Activated CD8-positive, alpha-beta memory T cell treated with anti-CD3 and anti-CD28 coated beads, Interleukin-2, amount 50 U/mL, for 48 hours (primary cell): ENCODE measurements around the gene PANK4.
"Not testable (repeated sequence)": the region's sequence is repeated elsewhere in the genome, so short reads cannot be mapped to it uniquely, and the experiment has no call there.

ENCODE experiments used
- DNase-seq: peaks from one replicate; pipeline ENCODE4 v3.0.0-alpha.2; 2020

PANK4 gene

DNA sequence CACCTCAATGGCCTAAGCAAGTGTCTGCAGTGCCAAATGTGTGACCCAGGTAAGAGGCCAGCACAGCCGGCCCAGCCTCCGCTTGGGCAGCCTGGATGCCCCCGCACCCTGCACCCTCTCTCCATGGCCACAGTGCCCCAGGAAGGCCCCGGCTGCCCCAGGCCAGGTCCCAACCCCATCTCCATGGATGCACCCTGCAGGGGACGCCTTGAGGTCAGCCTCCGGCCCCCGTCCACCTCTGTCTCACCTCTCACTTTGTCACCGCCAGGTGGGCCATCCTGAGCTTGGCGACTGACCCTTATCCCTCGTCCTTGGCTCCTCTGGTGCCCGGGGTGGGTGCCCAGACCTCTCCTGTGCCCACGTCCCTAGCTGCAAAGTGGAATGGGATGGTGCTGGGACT is 32.0 kb upstream of the PANK4 start:
- no peak for DNase-seq

DNA sequence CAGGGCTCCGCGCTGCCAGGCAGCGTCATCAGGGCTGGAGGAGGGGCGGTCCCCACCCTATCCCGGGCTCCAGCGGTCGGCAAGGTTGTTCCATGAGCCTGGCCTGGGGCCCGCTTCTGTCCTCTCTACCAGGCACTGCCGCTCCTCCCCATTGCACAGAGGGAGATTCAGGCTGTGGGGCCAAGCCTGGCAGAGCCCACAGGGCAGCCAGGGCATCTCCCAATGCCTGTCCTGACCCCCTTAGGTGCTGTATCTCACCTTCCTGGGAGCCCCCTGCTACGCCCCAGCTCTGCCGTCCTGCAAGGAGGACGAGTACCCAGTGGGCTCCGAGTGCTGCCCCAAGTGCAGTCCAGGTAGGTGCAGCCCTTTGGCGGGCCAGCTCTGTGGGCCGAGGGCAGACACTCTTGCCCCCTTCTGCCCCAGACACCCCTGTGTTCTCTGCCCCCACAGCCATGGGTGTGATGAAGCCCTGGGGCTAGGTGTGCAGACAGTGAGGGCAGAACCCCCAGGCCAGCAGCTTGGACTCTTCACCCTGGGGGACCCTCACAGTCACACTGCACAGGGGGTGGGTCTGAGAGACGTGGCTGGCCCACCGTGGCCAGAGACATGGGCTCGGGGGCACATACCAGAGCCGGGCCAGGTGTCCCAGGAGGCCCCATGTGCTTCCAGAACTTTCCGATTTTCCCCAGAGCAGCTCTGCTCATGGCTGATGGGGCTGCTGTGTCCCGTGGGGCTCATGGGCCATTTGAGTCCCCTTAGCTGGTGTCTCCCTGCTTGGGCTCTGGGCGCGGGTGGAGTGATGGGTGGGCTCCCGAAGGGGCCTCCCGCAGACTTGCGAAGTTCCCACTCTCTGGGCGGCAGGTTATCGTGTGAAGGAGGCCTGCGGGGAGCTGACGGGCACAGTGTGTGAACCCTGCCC is 31.3 kb upstream of the PANK4 start:
- DNase-seq = no peak

DNA sequence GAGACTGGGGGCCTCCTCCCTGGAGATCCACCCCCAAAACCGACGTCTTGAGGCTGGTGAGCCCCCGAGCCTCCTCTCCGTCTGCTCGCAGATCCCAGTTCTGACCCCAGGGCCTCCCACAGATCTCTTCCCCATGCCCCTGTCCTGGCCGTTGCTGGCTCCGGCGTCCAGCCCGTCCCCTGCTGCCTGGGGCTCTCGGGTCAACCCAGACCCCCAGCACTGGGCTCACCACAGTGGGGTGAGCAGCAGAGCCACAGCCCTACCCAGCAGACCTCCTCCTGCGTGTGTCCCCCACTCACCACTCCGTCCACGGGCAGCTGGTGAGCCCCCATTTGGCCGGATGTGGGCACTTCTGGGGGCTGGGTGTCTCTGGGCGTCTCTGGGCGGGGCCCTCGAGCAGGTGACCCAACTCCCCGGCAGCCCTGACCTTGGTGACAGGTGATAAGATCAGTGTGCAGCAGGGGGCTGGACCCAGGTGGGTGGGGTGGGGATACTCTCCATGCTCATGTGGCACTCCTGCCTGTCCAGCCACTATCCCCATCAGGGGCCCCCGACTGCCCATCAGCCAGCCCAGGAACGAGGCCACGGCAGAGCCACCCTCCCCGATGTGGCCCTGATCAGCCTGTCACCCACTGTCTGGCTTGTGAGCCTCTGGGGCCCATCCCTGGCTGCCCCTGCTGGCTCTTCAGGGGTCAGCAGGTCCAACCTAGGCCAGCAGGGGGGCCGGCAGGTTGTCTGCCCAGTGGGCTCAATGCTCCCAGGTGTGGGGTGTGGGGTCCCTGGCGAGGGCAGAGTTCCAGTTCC is 30.5 kb upstream of the PANK4 start:
- DNase-seq = peak; percentile 75

DNA sequence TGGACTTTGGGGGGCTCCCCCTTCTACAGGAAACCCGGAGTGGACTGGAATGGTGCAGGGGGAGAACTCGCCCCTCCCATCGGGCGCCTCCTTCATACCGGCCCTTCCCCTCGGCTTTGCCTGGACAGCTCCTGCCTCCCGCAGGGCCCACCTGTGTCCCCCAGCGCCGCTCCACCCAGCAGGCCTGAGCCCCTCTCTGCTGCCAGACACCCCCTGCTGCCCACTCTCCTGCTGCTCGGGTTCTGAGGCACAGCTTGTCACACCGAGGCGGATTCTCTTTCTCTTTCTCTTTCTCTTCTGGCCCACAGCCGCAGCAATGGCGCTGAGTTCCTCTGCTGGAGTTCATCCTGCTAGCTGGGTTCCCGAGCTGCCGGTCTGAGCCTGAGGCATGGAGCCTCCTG is 29.9 kb upstream of the PANK4 start, which contains the start of gene TNFRSF14:
Gene TNFRSF14, plus strand, starts transcription at position 95 of the 401 bp plus-strand sequence. Its CDS starts 294 bp downstream, at position 389.
- DNase-seq = peak; percentile 82

DNA sequence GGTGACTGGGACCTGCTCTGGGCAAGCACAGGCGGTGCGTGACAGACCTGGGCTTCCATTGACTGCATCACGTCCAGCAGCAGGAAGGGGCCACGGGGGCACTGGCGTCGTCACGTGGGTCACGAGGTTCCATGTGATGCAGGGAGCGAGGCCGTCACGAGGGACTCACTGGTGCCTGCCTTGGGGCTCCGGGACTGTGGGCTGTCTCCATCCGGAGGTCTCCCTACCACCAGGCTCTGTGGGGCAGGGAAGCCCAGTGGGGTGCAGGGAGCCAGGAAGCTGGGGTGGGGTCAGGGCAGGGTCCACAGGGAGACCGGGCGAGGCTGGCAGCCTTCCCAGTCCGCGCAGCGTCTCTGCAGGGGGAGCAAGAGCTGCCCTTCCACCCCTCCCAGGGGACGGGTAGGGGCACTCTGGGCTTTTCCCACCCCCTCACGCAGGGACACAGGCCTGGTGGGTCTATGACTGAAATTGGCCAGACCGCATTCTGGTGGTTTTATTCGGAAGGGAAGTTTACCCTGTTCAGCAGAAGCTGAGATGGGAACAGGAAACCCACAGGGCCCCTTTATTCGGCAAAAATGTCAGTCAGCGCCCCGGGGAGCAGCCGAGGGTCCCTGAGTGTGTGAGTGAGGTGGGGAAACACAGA is 29.4 kb upstream of the PANK4 start:
- peak; percentile 88 for DNase-seq

DNA sequence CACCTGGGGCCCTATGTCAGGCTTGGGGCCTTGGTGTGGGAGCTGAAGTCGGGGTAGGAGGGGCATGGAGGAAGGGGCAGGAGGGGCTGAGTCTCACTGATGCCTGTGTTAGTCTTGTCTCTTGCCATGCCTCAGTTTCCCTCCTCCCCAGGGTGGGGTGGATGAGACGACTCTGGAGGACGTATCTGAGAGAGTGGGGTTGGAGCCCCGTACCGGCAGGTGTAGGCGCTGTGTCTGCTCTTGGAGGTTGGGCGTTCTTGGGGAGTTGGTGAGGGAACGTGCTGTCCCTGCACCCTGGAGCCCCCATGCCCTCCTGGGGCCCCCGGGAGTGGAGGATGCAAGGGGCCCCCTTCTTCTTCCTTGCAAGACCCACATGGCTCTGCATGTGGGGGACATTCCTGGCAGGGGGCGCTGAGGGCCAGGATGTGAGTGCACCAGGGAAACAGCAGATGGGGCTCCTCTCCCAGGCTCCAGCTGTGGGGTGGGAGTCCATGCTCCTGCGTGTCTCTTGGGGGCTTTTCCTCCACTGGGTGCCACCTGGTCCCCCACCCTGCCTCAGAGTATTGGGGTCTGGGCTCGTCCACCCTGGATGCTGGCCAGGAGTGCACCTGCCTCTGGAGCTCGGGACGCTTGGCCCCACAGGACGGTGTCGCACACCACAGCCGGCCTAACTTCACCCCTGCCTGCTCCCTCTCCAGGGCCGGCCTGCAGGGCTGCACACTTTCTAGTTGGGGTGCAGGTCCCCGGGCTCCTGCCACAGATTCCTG is 28.4 kb upstream of the PANK4 start:
- peak; percentile 74 for DNase-seq

DNA sequence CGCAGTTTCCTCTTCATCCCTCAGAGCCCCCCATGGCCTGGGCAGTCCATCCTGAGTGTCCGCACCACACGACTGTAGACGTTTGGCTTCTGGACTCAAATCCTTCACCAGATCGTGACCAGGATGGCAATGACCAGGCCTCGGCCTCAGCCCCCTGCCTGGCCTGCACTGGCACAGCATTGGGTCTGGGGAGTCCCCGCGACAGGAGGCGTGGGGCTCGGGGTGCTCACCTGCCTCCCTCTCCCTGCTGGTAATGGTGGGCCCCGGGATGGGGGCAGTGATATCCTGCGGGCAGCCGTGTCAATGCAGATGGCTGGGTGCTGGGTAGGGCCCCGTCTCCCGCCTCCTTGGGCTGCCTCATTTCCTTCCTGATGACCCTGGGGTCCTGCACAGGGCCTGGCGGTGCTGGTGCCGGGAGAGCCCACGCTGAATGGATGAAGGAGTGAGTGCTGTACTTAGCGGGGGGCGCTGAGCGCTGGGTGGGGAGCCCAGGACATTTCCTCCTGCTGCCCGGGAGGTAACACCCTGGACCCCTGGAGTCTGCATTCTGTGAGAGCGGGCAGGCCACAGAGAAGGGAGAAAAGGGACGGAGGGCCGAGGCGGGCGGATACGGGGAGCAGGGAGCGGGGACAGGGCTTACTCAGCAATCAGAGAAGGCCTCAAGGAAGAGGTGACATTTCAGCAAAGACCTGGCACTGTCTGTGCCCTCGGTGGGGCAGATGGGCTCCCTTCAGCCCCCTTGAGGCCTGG is 27.6 kb upstream of the PANK4 start:
- no peak for DNase-seq

DNA sequence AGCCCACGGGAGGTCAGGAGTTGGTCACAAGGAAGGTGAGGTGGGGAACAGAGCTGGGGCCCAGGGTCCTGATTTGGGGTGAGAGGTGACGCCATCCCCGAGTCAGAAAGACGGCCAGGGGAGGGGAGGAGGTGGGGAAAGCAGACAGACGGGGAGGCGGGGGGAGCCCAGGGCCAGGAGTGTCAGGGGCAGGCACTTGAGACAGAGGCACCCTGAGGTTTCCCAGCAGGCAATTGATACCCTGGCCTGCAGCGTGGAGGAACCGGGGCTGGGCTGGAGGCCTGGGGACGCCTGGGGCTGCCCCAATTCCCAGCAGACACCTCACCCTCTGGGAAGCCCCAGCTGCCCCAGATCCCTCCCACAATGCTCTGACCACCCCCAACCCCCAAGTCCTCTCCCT is 26.7 kb upstream of the PANK4 start:
- not testable (repeated sequence) for DNase-seq

DNA sequence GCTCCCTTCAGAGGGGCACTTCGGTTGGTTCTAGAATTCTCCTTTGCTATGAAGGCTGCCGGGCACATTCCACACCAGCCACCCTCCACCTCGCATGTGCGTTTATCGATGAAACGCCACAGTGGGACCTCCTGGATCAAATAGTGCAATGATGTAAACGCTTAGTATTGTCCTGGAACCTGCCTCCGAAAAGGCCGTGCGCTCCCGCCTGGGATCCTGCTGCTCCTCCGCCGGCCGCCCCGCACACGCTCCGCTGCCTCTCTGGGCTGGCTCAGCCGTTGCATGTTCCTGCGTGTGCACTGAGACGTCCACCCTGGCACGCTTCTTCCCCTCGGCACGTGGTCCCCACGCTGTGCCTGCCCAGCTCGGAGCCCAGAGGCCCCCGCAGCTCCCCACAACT is 25.8 kb upstream of the PANK4 start:
- no peak for DNase-seq

DNA sequence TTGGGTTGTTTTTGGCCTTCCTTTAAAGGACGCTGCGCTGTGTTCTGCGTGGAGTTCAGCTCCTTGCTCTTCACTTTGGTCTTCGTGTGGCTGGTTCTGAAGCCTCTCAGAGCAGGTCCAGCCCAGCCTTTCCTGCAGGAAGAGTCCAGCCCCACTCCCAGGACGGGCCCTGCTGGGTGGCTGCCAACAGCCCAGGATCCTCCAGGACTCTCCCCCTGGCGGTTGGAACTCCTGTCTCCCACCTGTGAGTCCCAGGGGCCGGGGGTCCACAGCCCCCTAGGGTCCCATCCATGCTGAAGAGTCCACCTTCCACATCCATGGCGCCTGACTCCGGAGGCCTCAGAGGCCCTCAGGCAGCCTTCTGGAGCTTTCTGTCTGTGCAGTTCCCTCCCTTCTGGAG is 25.1 kb upstream of the PANK4 start:
- not testable (repeated sequence) for DNase-seq

DNA sequence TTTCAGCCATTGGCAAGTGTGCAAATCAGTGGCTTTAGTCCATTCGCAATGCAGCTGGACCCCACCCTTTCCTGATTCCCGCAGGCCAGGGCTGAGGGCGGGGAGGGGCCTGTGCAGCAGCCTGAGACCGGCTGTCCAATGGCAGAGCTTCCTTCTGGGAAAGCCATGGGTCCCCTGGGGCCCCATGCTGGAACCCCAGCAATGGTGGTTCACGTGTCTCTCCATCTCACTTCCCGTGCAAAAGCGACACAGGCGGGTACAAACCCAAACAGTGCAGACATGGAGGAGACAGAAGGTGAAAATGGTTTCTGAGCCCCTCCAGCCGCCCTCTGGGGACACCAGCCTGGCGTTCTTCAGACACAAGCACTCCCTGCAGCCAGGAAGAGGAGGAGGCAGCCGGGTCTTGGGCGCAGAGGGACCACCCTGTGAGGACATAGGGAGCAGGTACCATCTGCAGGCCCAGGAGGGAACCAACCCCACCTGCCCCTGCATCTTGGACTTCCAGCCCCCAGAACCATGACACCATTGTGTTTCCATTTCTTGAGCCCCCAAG is 24.0 kb upstream of the PANK4 start:
- not testable (repeated sequence) for DNase-seq

DNA sequence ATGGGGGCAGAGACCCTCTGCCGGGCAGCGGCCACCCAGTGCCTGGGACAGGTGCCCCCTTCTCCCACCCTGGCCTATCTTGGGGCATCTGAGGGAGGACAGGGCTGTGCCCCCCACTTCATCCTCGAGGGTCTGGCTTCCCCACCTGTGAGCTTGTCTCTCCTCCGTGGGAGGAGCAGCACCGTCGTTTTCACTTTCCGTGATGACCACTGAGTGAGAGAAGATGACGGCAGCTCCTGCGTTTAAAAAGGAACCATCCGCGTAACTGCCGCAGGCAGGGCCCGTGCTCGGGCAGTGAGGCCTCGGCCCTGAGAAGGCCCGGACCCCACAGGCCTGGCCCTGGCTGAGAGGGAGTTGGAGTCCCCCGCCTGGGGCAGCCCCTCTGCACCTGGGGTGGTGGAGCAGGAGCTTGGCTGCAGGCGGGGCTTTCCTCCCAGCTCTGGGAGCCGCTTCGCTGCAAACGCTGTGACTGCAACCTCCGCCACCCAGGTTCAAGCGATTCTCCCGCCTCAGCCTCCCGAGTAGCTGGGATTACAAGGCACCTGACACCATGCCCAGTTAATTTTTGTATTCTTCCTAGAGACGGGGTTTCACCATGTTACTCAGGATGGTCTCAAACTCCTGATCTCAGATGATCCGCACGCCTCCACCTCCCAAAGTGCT is 23.1 kb upstream of the PANK4 start:
- DNase-seq = not testable (repeated sequence)

DNA sequence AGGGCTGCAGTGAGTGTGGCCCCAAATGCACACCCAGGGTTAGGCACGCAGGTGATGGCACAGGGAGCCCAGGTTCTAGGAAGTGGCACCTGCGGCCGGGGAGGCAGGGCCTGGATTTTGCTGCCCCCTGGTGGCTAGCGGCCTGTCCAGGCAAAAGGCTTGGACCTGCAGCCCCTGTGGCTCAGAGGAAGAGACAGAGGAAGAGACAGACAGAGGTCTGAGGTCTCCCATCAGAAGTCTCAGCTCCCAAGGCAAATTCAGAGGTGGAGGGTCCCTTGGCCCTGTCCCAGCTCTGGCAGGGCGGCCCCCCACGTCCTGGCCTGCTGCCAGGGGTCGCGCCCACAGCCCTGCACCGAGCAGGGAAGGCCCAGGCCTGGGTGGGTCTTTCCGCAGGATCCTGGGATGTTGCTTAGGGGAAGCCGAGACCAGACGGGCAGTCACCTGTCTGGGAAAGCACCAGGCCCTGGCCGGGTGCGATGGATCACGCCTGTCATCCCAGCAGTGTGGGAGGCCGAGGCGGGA is 21.7 kb upstream of the PANK4 start:
- peak; percentile 94 for DNase-seq

DNA sequence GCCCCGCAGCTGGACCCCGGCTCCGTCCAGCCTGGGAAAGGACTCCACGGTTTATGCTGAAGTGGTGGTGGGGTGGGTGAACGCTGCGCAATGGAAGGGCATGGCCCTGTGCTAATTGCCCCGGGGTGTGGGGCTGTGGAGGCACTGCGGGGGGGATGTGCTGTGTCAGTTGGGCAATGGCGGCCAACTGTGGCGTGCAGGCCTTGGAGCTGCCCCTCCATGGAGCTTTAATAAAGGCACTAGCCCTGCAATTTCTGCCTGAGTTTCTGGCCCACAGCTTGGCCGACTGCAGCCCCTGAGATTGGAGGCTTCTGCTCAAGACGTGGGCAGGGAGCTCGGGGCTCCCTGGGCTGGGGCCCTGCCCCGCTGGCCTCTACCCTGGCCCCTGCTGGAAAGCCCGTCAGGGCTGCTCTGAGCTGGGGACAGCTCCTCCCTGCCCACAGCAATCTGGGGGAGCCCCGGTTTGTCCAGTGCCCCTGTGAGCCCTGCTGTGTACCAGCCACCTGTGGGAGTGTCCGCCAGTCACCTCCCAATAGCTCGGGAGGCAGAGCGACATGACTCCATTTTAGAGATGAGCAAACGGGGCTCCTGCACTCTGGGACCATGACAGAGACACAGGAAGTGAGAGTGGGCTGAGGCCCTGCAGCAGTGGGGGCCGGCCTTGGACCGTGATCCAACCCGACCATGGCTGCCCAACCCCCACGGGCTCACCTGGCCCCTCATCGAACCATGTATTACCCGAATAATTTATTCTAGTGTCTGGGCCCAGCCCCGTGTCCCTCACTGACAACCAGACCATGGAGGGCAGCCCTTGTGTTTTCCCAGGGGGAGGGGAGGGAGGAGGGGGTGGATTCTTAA is 21.0 kb upstream of the PANK4 start:
- peak; percentile 84 for DNase-seq

DNA sequence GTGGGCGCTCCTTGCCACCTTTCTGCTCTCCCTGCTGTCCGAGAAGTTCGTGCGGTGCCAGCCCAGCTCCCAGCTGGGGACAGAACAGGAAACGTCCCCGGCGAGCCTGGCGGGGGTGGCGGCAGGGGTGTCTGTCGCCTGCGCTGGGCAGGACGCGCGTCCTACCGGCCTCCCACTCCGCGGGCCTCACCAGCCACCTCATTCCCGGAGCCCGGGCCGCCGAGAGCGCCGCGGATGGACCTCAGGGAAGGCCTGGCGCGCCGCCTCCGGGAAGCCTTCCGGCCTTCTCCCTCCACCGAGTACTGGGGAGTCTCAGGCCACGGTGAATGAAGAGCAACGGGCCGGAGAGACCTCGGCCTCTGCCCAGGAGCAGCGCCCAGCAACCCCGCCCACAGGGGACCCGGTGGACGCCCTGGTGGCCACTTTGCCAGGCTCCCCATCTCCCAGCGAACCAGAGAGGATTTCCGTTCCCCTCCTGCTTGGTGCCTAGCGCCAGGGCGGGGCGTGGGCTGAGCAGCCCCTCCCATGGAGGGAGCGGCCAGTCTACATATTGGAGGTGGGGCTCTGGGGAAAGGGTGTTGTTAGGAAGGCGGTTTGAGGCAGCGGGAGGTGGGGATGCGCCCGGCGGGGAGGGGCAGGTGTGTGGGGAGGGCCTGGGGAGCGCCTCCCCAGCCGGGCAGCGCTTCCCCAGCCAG is 20.3 kb upstream of the PANK4 start:
- peak; percentile 89 for DNase-seq

DNA sequence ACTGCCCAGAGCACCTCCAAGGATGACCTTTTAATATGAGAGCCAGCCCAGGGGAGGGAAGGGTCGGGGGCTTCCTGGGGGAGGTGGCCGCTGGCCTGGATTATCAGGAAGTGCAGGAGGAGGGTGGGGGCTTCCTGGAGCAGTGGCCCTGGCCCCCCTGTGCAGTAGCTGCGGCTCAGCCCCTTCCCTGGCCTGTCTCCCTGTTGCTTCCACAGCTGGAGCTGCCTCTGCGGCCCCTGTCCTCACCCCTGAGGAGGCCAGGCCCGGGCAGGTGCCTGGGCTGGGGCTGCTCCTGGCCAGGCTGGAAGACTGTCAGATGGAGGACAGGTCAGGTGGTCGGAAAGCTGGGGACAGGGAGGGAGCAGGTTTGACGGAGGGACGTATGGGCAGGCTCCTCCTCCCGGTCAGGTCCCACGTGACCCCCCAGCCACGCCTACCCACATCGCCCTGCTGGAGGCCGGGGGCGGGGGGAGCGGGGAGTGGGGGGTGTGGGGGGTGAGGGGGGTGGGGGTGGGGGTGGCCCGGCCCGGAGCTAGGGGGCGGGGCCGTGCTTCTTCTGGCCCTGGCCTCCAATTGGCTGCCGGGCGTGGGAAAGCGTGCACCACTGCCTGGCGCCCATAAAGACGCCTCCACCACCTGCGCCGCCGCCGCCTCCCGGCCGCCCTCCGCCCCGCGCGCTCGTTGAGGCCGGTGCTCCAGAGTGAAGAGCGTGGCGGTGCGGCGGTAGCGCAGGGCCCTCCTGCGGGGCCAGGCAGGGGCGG is 19.5 kb upstream of the PANK4 start:
- DNase-seq = peak; percentile 90

DNA sequence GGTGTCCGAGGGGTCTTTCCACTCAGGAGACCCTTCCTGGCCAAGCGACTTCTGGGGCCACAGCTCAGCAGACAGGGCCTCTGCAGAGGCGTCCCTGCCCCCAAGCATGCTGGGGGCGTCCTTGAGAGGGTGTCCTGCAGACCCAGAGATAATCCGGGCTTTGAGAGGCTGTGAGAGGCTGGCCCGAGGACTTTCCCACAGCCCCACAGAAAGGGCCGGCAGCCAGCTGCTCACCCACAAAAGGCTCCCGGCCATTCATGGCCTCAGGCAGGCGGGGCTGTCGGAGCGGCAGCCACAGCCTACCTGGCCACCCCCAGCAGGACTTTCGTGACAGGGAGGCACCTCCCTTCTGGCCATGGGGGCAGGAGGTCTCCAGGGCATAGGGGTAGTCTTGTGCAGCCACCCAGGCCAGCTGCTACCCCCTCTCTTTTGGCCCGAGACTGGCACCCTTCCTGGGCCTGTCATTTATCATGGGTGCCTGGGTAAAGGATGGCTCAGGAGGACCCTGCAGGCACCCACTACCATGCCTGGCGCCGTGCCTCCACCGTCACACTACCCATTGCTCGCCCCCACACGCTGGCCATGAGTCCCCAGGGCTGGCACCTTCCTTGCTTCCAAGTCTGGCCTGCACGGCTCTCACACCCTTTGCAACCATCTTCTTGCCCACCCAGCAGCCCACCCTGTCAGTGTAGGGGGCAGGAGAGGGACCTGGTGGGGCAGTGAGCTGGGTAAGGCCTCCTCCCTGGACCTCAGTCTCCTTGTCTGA is 18.7 kb upstream of the PANK4 start:
- DNase-seq = no peak
